Right hindlimb (tissue), 1 donor: ENCODE data around the gene CRYGN.

ENCODE experiments used
- DNase-seq: peaks from one replicate; pipeline ENCODE4 v3.0.0-alpha.2; 2018

Gene CRYGN

GRCh38 chr7:151389096-151389767, 50.7 kb downstream of the CRYGN start:
- DNase-seq = no peak

GRCh38 chr7:151388430-151388829, 51.5 kb downstream of the CRYGN start:
- DNase-seq = no peak

DNA sequence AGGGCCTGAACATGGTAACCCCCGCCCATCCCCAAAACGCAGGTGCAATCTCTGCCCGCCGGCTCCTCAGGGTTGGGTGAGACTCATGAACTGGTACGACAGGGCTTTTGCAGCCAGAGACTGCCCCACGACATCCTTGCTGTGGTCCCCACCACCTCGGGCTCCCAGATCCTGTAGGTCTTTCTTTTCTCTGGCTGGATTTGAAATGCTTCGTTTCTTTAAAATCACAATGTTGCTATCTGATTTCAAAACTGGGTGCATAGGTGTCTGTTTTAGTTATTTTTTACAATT, 52.0 kb downstream of the CRYGN start:
- DNase-seq = no peak

DNA sequence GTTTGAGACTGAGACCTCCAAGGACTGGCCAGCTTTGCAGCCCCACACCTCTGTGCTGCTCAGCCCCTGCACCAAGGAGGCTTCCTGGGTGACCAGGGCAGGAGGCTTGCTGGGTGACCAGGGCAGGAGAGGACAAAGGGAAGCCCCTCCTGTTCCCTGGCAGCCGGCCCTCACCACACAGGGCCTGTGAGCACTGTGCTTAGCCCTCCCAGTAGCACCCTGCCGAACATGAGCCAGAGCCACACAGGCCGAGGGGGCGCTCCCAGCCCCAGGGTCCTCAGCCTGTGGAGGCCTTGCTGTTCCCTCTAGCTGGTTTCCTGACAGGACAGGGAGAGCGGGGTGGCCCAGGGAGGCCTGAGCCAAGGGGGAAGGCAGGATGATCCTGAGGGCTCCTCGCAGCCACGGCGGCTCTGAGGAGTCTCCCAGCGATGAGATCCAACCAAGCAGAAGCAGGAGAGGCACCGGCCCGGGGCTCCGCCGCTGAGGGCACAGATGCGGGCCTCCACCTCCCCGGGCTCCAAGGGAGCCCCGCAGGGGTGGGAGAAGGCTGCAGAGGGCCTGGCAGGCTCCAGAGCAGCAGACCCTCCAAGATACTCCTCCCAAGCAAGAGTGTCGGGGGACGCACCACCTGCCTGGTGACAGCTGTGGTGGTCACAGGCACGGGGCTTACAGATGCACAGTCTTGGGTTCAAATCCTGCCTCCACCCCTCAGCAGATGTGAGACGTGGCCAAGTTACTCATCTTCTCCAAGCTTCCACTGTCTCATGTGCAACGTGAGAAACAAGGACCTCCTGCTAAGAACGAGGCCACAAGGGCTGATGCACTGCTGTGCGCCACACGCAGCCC, 52.6 kb downstream of the CRYGN start:
- no peak for DNase-seq

- no peak for DNase-seq
These were observed 53.4 kb downstream of the CRYGN start for GRCh38 chr7:151386301-151387160.

DNA sequence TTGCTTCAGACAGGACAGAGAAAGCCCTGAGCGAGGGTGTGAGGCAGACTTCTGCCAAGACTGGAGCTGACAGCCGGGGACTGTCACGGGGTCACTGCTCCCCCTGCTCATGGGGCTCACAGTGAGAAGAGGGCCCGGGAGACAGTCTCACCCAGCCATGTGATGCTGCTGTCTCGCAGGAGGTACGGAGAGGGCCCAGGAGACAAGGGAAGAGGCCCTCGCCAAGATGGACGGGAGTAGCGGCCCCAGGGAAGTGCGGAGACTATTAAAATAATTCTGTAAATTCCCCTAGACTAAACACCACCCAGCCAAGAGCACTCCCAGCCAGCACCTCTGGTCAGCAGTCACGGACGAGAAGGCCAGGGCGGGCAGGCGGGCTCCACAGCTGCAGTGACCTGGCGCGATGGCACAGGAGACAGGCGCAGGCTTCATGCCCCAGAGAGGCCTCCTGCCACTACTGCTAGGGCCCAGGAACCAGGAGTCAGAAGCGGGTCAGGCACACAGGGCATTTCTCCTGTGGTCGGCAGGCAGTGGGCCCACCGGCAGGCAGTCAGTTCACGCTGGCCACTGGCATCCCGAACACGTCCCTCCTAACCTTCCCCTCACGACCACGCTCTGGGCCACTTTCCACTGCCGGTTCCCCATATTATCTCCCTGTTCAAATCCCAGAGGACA, 54.2 kb downstream of the CRYGN start:
- no peak for DNase-seq

GRCh38 chr7:151384776-151385625, 54.9 kb downstream of the CRYGN start:
- no peak for DNase-seq

DNA sequence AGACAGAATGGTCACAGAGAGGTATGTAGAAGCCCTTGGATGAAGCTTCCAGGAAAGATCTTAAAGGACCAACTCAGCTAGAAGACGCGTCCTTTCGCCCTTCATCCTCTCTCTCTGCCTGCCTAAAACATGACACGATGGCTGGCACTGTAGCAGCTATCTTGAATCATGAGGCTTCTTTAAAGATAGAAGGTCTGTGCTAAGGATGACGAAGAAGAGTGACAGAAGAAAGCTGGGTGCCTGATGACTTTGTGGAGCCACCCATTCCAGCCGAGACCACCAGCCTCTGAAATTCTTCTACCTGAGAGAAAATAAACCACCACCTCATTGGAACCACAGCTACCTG, 55.6 kb downstream of the CRYGN start:
- DNase-seq = no peak

DNA sequence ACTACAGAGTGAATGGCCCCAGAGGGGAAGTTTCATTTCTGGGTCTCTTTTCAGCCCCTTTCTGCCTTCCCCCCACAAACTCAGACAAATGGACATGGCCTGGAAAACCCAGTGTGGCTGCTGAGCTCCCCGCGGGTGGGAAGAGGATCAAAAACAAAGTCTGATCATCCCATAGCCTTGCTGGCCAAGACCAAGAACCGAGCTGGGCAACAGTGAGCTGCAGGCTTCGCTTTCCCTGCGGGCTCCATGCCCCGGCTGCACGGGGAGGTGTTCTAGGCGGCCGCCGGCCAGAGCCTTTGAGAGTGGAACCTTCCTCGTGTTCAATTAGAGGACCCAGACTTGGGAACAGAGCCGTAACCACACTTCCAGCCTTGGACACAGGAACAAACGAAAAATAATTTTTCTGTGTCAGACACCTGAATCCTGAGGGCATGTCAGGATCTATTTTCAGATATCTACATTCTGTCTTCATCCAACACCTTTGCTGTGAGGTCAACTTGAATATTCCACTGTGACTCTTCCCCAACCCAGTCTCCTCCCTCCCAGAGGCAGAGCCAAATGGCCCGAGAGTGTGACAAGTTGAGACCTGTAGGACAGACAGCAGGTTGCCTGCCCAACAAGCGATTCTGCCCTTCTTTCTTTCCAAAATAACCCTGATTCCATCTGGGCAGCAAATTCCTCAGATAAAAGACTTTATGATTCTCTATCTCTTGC, 56.1 kb downstream of the CRYGN start:
- no peak for DNase-seq

- no peak for DNase-seq
These were observed 57.7 kb downstream of the CRYGN start for GRCh38 chr7:151382079-151382885.

DNA sequence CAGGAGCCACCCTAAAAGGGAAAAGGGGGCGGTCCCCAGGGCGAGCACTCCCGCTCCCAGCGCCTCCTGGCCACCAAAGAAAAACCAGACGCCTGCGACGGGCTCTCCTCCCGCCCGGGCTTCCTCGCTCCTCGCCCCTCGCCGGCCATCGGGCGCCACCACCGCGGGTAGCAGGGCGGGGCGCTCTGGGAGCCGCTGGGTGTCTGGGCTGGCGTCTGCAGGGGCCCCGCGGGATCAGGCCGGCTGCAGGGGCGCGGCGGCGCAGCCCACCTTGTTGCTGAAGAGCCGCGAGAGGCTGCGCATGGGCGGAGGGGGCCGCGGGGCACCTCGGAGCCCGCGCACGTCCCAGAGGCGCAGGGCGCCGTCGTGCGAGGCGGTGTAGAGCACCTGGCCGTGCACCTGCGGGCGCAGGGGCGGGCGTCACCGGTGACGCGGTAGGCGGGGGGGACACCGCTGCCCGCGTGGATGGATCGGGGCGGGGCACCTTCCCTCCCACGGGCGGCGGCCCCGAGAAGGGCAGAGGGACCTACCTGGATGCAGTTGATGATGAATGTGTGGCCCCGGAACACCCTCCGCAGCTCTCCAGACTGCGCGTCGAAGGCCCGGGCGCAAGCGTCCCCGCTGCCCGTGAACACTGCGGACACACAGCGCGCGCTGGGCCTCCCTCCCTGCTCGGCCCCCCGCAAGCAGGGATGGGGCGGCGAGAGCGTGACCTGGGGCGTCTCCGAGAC, 58.4 kb downstream of the CRYGN start:
- peak; percentile 36 for DNase-seq

GRCh38 chr7:151381098-151381347, 58.9 kb downstream of the CRYGN start:
- DNase-seq = no peak

- DNase-seq = no peak
These were observed 59.5 kb downstream of the CRYGN start for GRCh38 chr7:151380199-151381097.

GRCh38 chr7:151379534-151380198, 60.3 kb downstream of the CRYGN start:
- no peak for DNase-seq

GRCh38 chr7:151379193-151379520, 60.8 kb downstream of the CRYGN start:
- DNase-seq = no peak
